Spleen (tissue), 7 donors: ENCODE measurements around the gene MASP1.

Source experiments
- CTCF ChIP-seq, 11 experiments: fragments of 200-600 bp in 7 of 11; fragments of 450-650 bp in 4 of 11; sonication (generic) in 4 of 11; IDR thresholded peaks in 8 of 11; conservative IDR thresholded peaks in 3 of 11; 1 replicate in 7 of 11; 2 replicates in 4 of 11; pipeline versions ENCODE4 v1.4.0 to v1.8.0; 2016 to 2021; ENCODE audit warnings: antibody characterized with exemption in 11 of 11, inconsistent platforms in 4 of 11, mild to moderate bottlenecking in 1 of 11
- POLR2A ChIP-seq, 3 donors: fragments of 450-650 bp; IDR thresholded peaks; one replicate each; pipeline ENCODE4 v1.5.1; 2017; ENCODE audit warnings: antibody characterized with exemption in 3 of 3, mild to moderate bottlenecking in 1 of 3
- donor health status: DM: no; HTN: no; CAD: no; lungs with moderate emphysema.
- donor health status: DM: no; HTN: no; CAD: no.
- donor health status: DM: no; HTN: no; CAD: no.

- TF ChIP-seq POLR2A (IDR thresholded peaks at IDR 0.05): no peak
- TF ChIP-seq CTCF (IDR thresholded peaks at IDR 0.05 in 8 of 11, conservative IDR thresholded peaks at IDR 0.05 in 3 of 11): no peak
These were observed 36.2 kb downstream of the MASP1 start for GRCh38 chr3:187255314-187255713.
